DMS114 treated with DMSO at 0.1 percent for 48 hours (cell line): ENCODE results near the gene SLC66A1.
A peak's percentile ranks its signal among the peaks of the same experiment; 100 is the strongest.

Source experiments
- DNase-seq: peaks from one replicate; lab custom pipeline; 2025; ENCODE audit not compliant: unreplicated experiment; lab: John Stamatoyannopoulos, UW

SLC66A1 gene

GRCh38 chr1:19324665-19324990, 12.5 kb downstream of the SLC66A1 start:
- no peak for DNase-seq

GRCh38 chr1:19325368-19325957, 13.3 kb downstream of the SLC66A1 start:
- no peak for DNase-seq

DNA sequence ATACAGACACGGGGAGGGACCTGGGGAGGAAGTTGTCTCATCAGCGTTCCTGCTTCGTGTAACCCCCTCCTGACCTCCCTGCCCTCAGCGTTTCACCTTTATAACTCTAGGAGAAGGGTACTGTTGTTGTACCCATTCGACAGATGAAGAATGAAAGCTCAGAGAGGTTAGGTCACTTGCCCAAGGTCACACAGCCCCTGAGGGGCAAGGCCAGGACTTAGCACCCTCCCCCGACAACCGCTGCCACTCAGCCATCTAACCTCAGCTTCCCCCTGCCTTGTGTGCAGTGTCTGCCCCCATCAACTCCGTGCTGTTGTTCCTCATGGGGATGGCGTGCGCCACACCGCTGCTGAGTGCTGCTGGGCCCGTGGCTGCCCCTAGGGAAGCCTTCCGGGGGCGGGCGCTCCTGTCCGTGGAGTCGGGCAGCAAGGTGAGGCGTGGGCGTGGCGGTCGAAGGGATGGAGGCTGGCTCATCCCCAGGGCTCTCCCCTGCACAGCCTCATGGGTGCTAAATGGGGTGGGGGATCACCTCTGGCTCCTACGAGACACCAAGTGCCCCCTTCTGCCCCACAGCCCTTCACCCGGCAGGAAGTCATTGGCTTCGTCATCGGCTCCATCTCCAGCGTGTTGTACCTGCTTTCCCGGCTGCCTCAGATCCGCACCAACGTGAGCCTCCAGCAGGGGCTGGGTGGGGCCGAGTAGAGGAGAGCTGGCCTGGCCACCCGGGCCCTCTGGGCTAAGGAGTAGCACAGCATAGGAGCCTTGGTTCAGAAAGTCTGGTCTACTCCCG, 14.0 kb downstream of the SLC66A1 start:
- no peak for DNase-seq

- no peak for DNase-seq
These were observed 14.6 kb downstream of the SLC66A1 start for GRCh38 chr1:19326748-19327065.

GRCh38 chr1:19327301-19327700, 15.2 kb downstream of the SLC66A1 start:
- no peak for DNase-seq

- DNase-seq: no peak
These were observed 15.6 kb downstream of the SLC66A1 start for GRCh38 chr1:19327736-19328135.

GRCh38 chr1:19328486-19328885, 16.4 kb downstream of the SLC66A1 start:
- no peak for DNase-seq

- no peak for DNase-seq
These were observed 17.1 kb downstream of the SLC66A1 start for GRCh38 chr1:19329188-19329587.

- no peak for DNase-seq
These were observed 17.5 kb downstream of the SLC66A1 start for GRCh38 chr1:19329611-19330010.

GRCh38 chr1:19330449-19331135, 18.5 kb downstream of the SLC66A1 start:
- no peak for DNase-seq

GRCh38 chr1:19331262-19331878, 19.2 kb downstream of the SLC66A1 start:
- DNase-seq: no peak

DNA sequence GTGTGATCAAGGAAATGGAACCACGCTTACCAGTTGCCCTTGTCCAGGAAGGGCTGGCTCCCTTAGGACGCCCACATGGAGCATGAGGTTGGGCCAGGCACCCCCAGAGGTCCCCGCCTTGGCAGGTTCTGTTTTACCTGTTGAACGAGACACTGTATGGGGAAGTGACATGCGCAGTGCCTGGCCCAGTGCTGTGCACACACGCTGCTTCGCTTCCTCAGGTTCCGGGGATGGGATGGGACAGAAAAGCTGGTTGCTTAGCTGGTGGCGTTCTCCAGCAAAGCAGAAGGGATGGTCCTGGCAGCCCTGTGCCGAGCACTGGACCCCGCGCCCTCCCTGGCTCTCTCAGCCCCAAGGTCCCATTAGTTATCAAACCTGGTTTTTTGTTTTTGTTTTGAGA, 20.7 kb downstream of the SLC66A1 start:
- no peak for DNase-seq

DNA sequence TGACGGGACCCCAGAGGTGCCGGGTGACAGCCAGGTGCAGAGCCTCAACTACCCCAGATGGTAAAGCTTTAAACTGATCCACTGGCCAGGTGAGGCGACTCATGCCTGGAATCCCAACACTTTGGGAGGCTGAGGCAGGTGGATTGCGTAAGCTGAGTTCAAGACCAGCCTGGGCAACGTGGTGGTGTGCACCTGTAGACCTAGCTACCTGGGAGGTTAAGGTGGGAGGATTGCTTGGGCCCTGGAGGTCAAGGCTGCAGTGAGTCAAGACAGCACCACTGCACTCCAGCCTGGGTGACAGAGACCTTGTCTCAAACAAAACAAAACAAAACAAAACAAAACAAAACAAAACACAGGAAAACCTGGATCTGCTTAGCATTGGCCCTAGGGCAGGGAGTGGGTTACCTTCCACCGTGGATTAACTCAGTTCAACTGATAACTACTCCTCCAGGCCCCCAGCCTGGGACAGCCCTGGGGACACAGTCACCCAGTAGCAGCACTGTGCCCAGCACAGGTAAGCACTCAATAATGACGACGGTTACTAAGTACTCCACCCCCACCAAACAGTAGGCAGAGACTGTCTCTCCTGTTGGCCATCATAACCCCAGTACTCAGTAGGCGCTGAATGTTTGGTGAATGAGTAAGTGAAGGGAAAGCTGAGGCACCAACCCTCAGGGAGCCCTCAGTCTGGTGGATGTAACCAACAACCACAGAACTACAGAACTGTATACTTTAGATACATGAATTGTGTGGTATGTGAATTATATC, 21.6 kb downstream of the SLC66A1 start:
- DNase-seq: no peak

DNA sequence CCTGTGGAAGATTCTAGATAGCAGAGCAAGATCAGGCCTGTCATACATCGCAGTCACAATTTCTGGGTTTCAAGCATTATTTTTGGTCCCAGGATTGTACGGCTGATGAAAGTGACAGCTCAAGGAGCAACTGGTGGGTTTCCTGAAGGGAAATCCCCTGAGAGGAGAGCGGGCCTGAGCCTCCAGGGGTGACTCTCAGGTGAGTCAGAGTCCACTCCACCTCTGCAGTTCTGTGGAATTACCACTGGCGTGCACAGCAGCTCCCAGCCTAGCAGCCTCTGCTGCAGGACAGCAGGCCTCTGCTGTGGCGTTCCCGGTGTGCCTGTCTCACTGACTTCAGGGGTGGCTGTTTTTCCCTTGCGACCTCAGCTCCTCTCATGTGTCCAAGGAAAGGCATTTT, 24.4 kb downstream of the SLC66A1 start:
- DNase-seq: no peak

DNA sequence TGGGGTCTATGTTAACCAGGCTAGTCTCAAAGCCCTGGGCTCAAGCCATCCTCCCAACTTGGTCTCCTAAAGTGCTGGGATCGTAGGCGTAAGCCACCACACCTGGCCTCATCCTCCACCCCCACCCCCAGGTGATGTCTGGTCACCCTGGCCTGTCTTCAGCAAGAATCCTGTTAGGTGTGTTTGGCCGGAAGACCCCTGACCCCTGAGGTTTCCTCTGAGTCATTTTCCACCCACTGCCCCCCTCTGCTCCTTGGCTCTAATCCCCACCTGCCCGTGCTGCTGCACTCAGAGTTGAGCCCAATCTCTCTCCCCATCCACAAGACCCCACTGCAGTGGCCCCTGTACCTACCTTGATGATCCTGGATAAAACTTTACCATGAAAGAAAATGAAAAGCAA, 25.2 kb downstream of the SLC66A1 start:
- no peak for DNase-seq

GRCh38 chr1:19338323-19338762, 26.2 kb downstream of the SLC66A1 start:
- no peak for DNase-seq

GRCh38 chr1:19339214-19339861, 27.2 kb downstream of the SLC66A1 start:
- no peak for DNase-seq

GRCh38 chr1:19340387-19340937, 28.3 kb downstream of the SLC66A1 start:
- no peak for DNase-seq

DNA sequence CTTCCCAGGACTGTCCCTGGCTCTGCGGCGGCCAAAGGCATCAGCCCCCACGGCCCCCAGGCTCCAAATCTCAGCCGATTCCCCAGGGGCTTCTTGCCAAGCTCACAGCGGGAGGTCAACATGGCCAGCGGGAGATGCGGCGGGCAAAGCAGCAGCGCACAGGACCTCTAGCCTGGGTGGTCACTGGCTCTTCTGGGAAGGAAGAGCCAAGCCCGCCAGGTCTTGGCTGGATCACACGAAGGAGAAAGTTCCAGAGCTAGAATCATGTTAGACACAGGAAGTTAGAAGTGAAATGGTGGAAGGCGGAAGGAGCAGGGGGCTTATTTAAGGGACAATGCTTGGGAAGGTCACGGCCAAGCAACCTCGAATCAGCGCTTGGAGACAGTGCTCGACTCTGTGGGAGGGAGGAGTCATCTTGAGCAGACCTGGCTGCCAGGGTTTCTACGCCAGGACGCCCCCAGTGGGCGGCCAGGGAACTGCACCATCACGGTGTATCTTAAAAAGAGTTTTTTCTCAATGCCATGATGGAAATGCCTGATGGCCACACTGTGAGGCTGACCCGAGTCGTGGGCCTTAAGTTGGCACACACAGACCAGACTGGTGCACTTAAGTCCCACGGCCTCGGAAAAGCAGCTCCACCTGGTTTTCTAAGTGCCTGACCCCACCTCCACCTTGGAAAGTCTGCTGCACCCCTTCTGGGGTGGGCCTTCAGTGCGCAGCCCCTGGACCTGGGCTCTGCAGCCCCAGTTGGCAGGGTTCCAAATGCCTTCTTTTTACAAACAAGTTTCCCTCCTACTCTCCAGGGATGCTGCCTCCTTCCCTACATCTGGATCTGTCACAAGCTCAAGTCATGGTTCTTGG, 29.3 kb downstream of the SLC66A1 start:
- peak; percentile 33 for DNase-seq
